Measurements from ENCODE around the gene ZDHHC1.

The ZDHHC1 gene

DNA sequence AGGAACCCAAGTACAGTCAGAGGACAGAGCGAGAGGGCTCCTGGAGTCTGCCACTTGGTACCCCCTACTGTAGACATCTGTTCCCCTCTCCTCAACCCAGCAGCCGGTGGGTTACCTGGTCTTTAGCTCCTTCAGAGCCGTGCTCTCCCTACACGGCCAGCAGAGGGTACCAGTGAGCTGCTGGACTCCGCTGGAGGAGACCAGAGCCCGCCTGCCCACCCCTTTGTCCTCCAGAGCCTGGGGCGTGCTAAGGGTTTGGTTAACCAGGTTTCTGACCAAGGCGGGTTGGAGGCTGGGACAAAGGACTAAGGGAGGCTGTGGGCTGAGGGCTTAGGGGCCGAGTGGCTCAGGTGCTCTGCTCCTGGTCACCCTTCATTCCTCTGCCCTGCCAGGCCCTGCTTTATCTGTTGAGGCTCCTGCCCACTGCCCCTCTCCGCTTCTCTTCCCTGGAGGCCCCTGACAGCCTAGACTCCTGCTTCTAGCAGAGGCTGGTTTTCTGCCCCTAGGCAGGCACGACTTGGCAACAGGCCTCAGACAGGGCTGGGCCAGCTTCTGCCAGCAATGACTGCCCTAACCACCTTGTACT is 12.0 kb upstream of the ZDHHC1 start:
- Histone ChIP-seq H3K27me3 (ENCODE audit: control insufficient read depth, insufficient read depth, low read length) (peaks cover 60% of the 10 kb centered on the region), H3K36me3 (ENCODE audit: insufficient read depth, low read length) (no peaks in the 10 kb centered on the region), H3K9me3 (replicated peaks; ENCODE audit: low read length) (no peaks in the 10 kb centered on the region), H3K9ac (ENCODE audit: low read depth, low read length) (no peak overlapping the region), H3K4me2 (ENCODE audit: low read length) (no peak overlapping the region), H3K4me3 (ENCODE audit: low read length) (no peak overlapping the region), H3K4me1 (ENCODE audit: control insufficient read depth, insufficient read depth, low read length) (peaks cover 14% of the 10 kb centered on the region)

- Histone ChIP-seq H3K4me1 (ENCODE audit: control insufficient read depth, insufficient read depth, low read length) (peaks cover 14% of the 10 kb centered on the region), H3K4me2 (ENCODE audit: low read length) (no peak overlapping the region), H3K27me3 (ENCODE audit: control insufficient read depth, insufficient read depth, low read length) (peaks cover 66% of the 10 kb centered on the region), H3K4me3 (ENCODE audit: low read length) (no peak overlapping the region), H3K9me3 (replicated peaks; ENCODE audit: low read length) (no peaks in the 10 kb centered on the region), H3K36me3 (ENCODE audit: insufficient read depth, low read length) (no peaks in the 10 kb centered on the region), H3K9ac (ENCODE audit: low read depth, low read length) (no peak overlapping the region)
Measured at GRCh38 chr16:67426950-67427349, 10.7 kb upstream of the ZDHHC1 start.

GRCh38 chr16:67426022-67426421 is 9.7 kb upstream of the ZDHHC1 start:
- H3K4me1 ChIP-seq (ENCODE audit: control insufficient read depth, insufficient read depth, low read length) = peaks cover 5% of the 10 kb centered on the region
- H3K9ac ChIP-seq (ENCODE audit: low read depth, low read length) = no peak overlapping the region
- H3K27me3 ChIP-seq (ENCODE audit: control insufficient read depth, insufficient read depth, low read length) = peaks cover 66% of the 10 kb centered on the region
- no peak overlapping the region for H3K4me3 ChIP-seq (ENCODE audit: low read length)
- H3K4me2 ChIP-seq (ENCODE audit: low read length) = no peak overlapping the region
- no peaks in the 10 kb centered on the region for H3K9me3 ChIP-seq (replicated peaks; ENCODE audit: low read length)
- H3K36me3 ChIP-seq (ENCODE audit: insufficient read depth, low read length) = no peaks in the 10 kb centered on the region

DNA sequence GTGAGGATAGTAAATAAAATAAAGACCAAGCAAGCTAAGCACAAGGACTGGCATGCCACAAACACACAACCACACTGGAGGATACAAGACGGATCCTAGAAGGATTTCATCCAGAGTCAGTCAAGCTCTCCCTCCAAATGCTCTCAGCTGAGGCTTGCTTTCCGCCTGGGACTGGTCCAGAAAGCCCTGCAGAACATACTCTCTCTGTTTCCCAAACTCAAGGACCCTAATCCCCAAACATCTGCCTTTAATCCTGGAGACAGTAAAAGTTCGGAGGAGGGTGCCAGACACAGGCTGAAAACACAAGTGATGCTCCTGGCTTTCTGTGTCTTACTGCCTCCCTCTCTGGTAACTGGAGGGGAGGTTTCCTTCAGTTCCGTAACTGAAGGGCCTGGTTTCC is 9.3 kb upstream of the ZDHHC1 start:
- H3K27me3 ChIP-seq (ENCODE audit: control insufficient read depth, insufficient read depth, low read length) = peaks cover 65% of the 10 kb centered on the region
- H3K9me3 ChIP-seq (replicated peaks; ENCODE audit: low read length) = no peaks in the 10 kb centered on the region
- no peak overlapping the region for H3K4me2 ChIP-seq (ENCODE audit: low read length)
- H3K9ac ChIP-seq (ENCODE audit: low read depth, low read length) = no peak overlapping the region
- peaks cover 4% of the 10 kb centered on the region for H3K4me1 ChIP-seq (ENCODE audit: control insufficient read depth, insufficient read depth, low read length)
- H3K4me3 ChIP-seq (ENCODE audit: low read length) = no peak overlapping the region
- no peaks in the 10 kb centered on the region for H3K36me3 ChIP-seq (ENCODE audit: insufficient read depth, low read length)

DNA sequence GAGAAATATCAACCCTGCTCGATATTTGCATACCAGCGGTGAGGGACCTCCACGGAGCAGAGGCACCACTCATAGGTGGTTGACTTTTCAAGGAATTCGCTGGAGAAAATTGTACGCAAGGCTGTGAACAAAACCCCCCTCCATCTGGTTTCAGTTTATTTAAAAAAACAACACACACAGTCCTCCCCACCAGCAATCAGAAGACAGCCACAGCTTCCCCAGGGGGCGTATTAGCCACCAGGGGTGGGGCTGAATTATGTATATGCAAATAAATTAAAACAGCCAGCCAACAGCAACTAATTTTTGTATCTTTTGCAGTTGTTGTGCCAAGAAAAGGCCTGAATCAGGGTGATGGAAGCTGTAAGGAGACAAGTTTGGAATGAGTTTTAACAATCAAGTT is 8.8 kb upstream of the ZDHHC1 start:
- Histone ChIP-seq H3K4me2 (ENCODE audit: low read length) (no peak overlapping the region), H3K4me1 (ENCODE audit: control insufficient read depth, insufficient read depth, low read length) (no peaks in the 10 kb centered on the region), H3K36me3 (ENCODE audit: insufficient read depth, low read length) (no peaks in the 10 kb centered on the region), H3K27me3 (ENCODE audit: control insufficient read depth, insufficient read depth, low read length) (peaks cover 60% of the 10 kb centered on the region), H3K9ac (ENCODE audit: low read depth, low read length) (no peak overlapping the region), H3K4me3 (ENCODE audit: low read length) (no peak overlapping the region), H3K9me3 (replicated peaks; ENCODE audit: low read length) (no peaks in the 10 kb centered on the region)

- Histone ChIP-seq H3K4me2 (ENCODE audit: low read length) (no peak overlapping the region), H3K27me3 (ENCODE audit: control insufficient read depth, insufficient read depth, low read length) (peaks cover 52% of the 10 kb centered on the region), H3K4me1 (ENCODE audit: control insufficient read depth, insufficient read depth, low read length) (no peaks in the 10 kb centered on the region), H3K9me3 (replicated peaks; ENCODE audit: low read length) (no peaks in the 10 kb centered on the region), H3K9ac (ENCODE audit: low read depth, low read length) (no peak overlapping the region), H3K36me3 (ENCODE audit: insufficient read depth, low read length) (no peaks in the 10 kb centered on the region), H3K4me3 (ENCODE audit: low read length) (no peak overlapping the region)
Measured at GRCh38 chr16:67424261-67424615, 8.0 kb upstream of the ZDHHC1 start.

DNA sequence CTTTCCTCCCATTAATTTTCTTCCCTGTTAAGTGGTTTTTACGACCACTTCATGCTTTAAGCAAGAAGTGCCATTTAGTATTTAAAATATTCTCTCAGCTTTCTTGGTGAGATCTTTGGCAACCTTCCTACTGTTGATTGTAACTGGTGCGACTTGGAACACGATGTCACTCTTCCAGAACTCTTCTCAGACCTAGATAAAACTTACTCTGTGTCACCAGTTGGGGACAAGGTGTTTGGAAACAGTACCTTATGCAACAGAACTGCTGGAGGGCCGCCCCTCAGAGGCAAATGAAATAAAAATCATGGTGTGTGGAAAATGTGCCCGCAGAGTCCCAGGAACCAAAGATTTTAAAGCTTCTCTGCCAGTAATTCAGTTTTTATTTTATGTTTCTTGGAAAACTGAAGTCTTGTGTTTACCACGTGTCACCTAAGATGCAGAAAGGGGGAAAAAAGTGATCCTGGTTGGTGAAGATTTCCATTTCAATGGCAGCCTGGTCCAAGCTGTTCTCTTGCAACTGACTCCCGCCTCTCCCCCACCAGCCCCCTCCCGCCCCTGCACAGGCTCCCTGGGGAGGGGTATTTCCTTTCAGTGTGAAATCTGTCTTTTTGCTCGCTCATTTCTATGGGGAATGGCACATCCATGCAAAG is 7.5 kb upstream of the ZDHHC1 start:
- H3K4me1 ChIP-seq (ENCODE audit: control insufficient read depth, insufficient read depth, low read length) = no peaks in the 10 kb centered on the region
- no peak overlapping the region for H3K9ac ChIP-seq (ENCODE audit: low read depth, low read length)
- H3K4me2 ChIP-seq (ENCODE audit: low read length) = no peak overlapping the region
- H3K36me3 ChIP-seq (ENCODE audit: insufficient read depth, low read length) = no peaks in the 10 kb centered on the region
- no peak overlapping the region for H3K4me3 ChIP-seq (ENCODE audit: low read length)
- H3K9me3 ChIP-seq (replicated peaks; ENCODE audit: low read length) = no peaks in the 10 kb centered on the region
- H3K27me3 ChIP-seq (ENCODE audit: control insufficient read depth, insufficient read depth, low read length) = peaks cover 47% of the 10 kb centered on the region

DNA sequence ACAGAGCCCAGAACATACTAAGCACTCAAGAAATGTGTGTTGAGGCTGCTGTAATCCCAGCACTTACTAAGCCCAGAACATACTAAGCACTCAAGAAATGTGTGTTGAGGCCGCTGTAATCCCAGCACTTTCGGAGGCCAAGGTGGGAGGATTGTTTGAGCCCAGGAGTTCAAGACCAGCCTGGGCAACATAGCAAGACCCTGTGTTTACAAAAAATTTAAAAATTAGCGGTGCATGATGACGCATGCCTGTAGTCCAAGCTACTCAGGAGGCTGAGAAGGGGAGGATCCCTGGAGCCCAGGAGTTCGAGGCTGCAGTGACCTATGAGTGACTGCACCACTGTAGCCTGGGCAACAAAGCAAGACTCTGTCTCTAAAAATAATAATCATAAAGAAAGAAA is 6.7 kb upstream of the ZDHHC1 start:
- Histone ChIP-seq H3K4me2 (ENCODE audit: low read length) (no peak overlapping the region), H3K4me3 (ENCODE audit: low read length) (no peak overlapping the region), H3K4me1 (ENCODE audit: control insufficient read depth, insufficient read depth, low read length) (no peaks in the 10 kb centered on the region), H3K27me3 (ENCODE audit: control insufficient read depth, insufficient read depth, low read length) (peaks cover 42% of the 10 kb centered on the region), H3K9me3 (replicated peaks; ENCODE audit: low read length) (no peaks in the 10 kb centered on the region), H3K9ac (ENCODE audit: low read depth, low read length) (no peak overlapping the region), H3K36me3 (ENCODE audit: insufficient read depth, low read length) (no peaks in the 10 kb centered on the region)

DNA sequence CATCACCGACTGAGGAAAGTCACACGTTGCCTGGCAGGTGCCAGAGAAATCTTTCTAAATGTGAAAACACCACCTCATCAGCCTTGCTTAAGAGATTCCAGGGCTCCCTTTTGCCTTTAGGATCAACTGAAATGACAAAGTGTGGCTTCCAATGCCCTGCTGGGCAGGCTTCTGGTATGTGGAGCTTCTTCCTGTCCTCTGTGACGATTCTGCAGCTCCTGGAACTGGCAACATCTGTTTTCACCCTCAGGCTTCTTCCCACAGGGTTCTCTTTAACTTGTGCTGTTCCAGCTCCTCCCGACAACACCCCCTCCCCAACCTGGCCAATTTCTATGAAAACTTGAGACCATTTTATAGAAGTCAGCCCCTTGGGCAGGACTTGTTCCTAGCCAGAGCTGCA is 4.8 kb upstream of the ZDHHC1 start:
- H3K9me3 ChIP-seq (replicated peaks; ENCODE audit: low read length) = no peaks in the 10 kb centered on the region

DNA sequence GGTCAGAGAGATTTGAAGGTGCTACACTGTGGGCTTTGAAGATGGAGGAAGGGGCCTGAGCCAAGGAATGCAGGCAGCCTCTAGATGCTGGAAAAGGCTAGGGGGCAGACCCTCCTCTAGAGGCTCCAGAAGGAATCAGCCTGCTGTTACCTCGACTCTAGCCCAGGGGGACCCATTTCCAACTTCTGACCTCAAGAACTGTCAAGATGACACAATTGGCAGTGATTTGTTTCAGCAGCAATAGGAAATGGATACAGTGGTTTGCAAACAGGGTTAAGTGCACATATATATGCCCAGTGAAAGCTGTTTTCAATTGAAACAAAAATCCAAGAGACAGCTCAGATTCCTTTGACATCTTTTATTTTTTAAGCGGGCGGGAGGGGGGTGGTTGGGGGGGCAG is 3.7 kb upstream of the ZDHHC1 start:
- Histone ChIP-seq H3K4me1 (ENCODE audit: control insufficient read depth, insufficient read depth, low read length) (peaks cover 11% of the 10 kb centered on the region), H3K4me3 (ENCODE audit: low read length) (no peak overlapping the region), H3K27me3 (ENCODE audit: control insufficient read depth, insufficient read depth, low read length) (peaks cover 21% of the 10 kb centered on the region), H3K9ac (ENCODE audit: low read depth, low read length) (no peak overlapping the region), H3K4me2 (ENCODE audit: low read length) (no peak overlapping the region), H3K9me3 (replicated peaks; ENCODE audit: low read length) (no peaks in the 10 kb centered on the region), H3K36me3 (ENCODE audit: insufficient read depth, low read length) (no peaks in the 10 kb centered on the region)

More for the DNA sequence above, 4.8 kb upstream of the ZDHHC1 start:
- Histone ChIP-seq H3K27me3 (ENCODE audit: control insufficient read depth, insufficient read depth, low read length) (peaks cover 32% of the 10 kb centered on the region), H3K36me3 (ENCODE audit: insufficient read depth, low read length) (no peaks in the 10 kb centered on the region), H3K4me1 (ENCODE audit: control insufficient read depth, insufficient read depth, low read length) (peaks cover 5% of the 10 kb centered on the region), H3K4me2 (ENCODE audit: low read length) (no peak overlapping the region), H3K4me3 (ENCODE audit: low read length) (no peak overlapping the region), H3K9ac (ENCODE audit: low read depth, low read length) (no peak overlapping the region)

- no peak overlapping the region for H3K4me2 ChIP-seq (ENCODE audit: low read length)
- peaks cover 17% of the 10 kb centered on the region for H3K27me3 ChIP-seq (ENCODE audit: control insufficient read depth, insufficient read depth, low read length)
- peaks cover 11% of the 10 kb centered on the region for H3K4me1 ChIP-seq (ENCODE audit: control insufficient read depth, insufficient read depth, low read length)
- no peaks in the 10 kb centered on the region for H3K9me3 ChIP-seq (replicated peaks; ENCODE audit: low read length)
- H3K4me3 ChIP-seq (ENCODE audit: low read length) = no peak overlapping the region
- no peaks in the 10 kb centered on the region for H3K36me3 ChIP-seq (ENCODE audit: insufficient read depth, low read length)
- H3K9ac ChIP-seq (ENCODE audit: low read depth, low read length) = no peak overlapping the region
Measured at GRCh38 chr16:67419502-67419901, 3.2 kb upstream of the ZDHHC1 start.

DNA sequence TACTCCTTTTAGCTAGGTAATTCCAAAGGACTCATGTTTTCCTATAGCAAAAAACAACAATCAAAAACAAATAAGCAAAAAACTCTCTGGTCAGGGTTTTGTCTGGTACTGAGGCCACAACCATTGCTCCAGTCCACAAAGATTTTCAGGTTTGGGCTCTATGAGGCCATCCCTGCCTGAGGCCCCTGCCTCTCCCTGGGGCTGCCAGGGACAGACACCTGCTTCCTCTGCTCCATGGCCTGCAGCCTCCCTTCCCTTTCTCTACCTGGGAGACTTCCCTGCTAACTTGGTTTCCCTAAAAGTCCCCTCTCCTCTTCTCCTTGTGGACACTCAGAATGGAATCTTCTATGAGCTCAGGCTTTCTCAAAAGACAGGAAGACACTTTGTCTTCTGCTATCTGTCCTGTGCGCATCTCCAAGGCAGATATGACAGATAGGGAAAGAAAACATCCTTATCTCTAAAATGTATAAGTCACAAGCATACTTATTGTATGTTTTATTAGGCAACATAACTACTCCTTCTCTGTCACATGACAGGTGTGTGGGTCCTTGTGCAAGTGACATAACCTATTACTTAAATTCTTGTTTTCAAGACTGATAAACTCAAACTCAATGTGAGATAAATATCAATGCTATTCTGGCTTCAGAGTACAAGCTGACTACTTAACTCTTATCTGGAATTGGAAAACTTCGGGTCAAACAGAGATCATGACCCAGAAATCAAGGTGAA is 1.2 kb upstream of the ZDHHC1 start:
- Histone ChIP-seq H3K9ac (ENCODE audit: low read depth, low read length) (no peak overlapping the region), H3K36me3 (ENCODE audit: insufficient read depth, low read length) (no peaks in the 10 kb centered on the region), H3K4me1 (ENCODE audit: control insufficient read depth, insufficient read depth, low read length) (peaks cover 16% of the 10 kb centered on the region), H3K9me3 (replicated peaks; ENCODE audit: low read length) (no peaks in the 10 kb centered on the region), H3K4me2 (ENCODE audit: low read length) (no peak overlapping the region), H3K4me3 (ENCODE audit: low read length) (no peak overlapping the region), H3K27me3 (ENCODE audit: control insufficient read depth, insufficient read depth, low read length) (peaks cover under 1% of the 10 kb centered on the region)

Measured in skeletal muscle satellite cell (primary cell).